Adrenal gland (tissue), 12 donors: Measurements from ENCODE around the gene ENO1. TPM values are rescaled to one million over a fixed set of nuclear protein-coding genes. Genes with fewer than 3 reads are reported as not detected.
"Not testable (repeated sequence)": the region's sequence is repeated elsewhere in the genome, so short reads cannot be mapped to it uniquely, and the experiment has no call there.

Experiments used
- DNase-seq, 7 donors: peaks; one replicate each; pipeline ENCODE4 v3.0.0-alpha.2; 2019 to 2020
- H3K27ac ChIP-seq, 5 donors: fragments of 200-600 bp; sonication (generic) in 4 of 5; 1 replicate in 3 of 5; 2 replicates in 2 of 5; pipeline versions ENCODE4 v1.5.1 to v1.8.0; 2016 to 2020; ENCODE audit warnings: mild to moderate bottlenecking in 1 of 5
- H3K27me3 ChIP-seq: fragments of 200-600 bp; 2 replicates; pipeline ENCODE4 v1.8.0; 2021
- H3K36me3 ChIP-seq, 2 donors: fragments of 200-600 bp; replicated peaks in 1 of 2; 1 replicate in 1 of 2; 2 replicates in 1 of 2; pipeline versions ENCODE4 v1.5.1 to v1.8.0; 2018 to 2022
- H3K4me1 ChIP-seq, 2 donors: fragments of 200-600 bp; replicated peaks in 1 of 2; 1 replicate in 1 of 2; 2 replicates in 1 of 2; pipeline versions ENCODE4 v1.5.1 to v1.8.0; 2018 to 2021
- H3K4me3 ChIP-seq, 4 donors: fragments of 200-600 bp; sonication (generic) in 3 of 4; one replicate each; pipeline ENCODE4 v1.5.1; 2016 to 2018
- H3K9me3 ChIP-seq, 3 donors: fragments of 200-600 bp; sonication (generic) in 1 of 3; replicated peaks in 1 of 3; 1 replicate in 2 of 3; 2 replicates in 1 of 3; pipeline versions ENCODE4 v1.5.1 to v1.8.0; 2016 to 2021
- CTCF ChIP-seq, 6 experiments: fragments of 450-650 bp in 4 of 6; fragments of 200-600 bp in 2 of 6; sonication (generic) in 1 of 6; IDR thresholded peaks; 1 replicate in 5 of 6; 2 replicates in 1 of 6; pipeline versions ENCODE4 v1.5.1 to v1.8.0; 2016 to 2021; ENCODE audit warnings: antibody characterized with exemption in 6 of 6, mild to moderate bottlenecking in 2 of 6, moderate library complexity in 1 of 6
- POLR2A ChIP-seq, 2 donors: fragments of 450-650 bp; IDR thresholded peaks; one replicate each; pipeline ENCODE4 v1.6.1; 2017; ENCODE audit warnings: antibody characterized with exemption in 2 of 2, mild to moderate bottlenecking in 2 of 2, moderate library complexity in 1 of 2
- WGBS, 4 donors: extraction: QIAGEN DNeasy Blood & Tissue Kit in 2 of 4; methylation state at CpG; one replicate each; pipeline versions ENCODE4 v1.1.5 to v1.1.7; 2013 to 2017; 5-methylcytosine and 5-hydroxymethylcytosine counted together
- intact Hi-C, 2 donors: fragments of 100-400 bp; cut with DNase I; formaldehyde crosslinking; loops; one replicate each; pipeline versions ENCODE4 v1.14.1 to v1.15.0; 2022 to 2023
- polyA plus RNA-seq, 3 donors: library from polyadenylated mRNA; stranded (reverse); fragments of 200-250 nt in 2 of 3; fragments of 350-450 nt in 1 of 3; fragmentation: Illumina TruSeq in 1 of 3; extraction: RNeasy Lipid Tissue Mini Kit (QIAGEN cat#74804) in 1 of 3; gene quantifications; one replicate each; pipeline ENCODE4 v1.2.3, GENCODE V29; 2013 to 2014
- total RNA-seq, 9 donors: library from RNA; depleted of rRNA in 4 of 9; stranded (reverse); fragments of >200 nt in 4 of 9; fragments of 120-200 nt in 1 of 9; fragmentation: NEBNext Ultra II Directional in 1 of 9; extraction: Animal tissue kit (Norgen Biotek cat#: 25700) in 1 of 9; gene quantifications; one replicate each; pipeline versions ENCODE4 v1.1.0 to v1.2.4, GENCODE V29; 2013 to 2023
- donor health status: healthy with polysubstance abuse.
- donor health status: Bipolar disorder and iron deficiency.
- donor health status: DM: yes; HTN: yes; CAD: no.
- donor health status: DM: no; HTN: no; CAD: no.
- donor health status: DM: no; HTN: no; CAD: no.
- donor health status: DM: yes; HTN: yes; CAD: no.

Gene ENO1
- total and polyA plus RNA-seq, 12 donors = 142 to 819 (median 581) TPM

DNA sequence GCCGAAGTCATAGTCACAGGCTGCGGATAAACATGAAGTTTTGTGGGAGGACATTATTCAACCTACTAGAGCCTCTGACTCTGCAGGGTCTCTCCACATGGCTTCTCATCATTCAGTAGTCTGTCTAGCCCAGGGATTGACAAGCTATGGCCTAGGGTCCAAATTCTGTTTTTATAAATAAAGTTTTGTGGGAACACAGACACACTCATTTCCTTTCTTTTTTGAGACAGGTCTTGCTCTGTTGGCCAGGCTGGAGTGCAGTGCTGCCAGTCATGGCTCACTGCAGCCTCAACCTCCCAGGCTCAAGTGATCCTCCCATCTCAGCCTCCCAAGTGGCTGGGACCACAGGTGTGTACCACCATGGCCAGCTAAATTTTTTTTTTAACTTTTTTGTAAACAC, 8.1 kb upstream of the ENO1 start:
- intact Hi-C loops = no loop called here
- no peaks in the 10 kb centered on the region for H3K27me3 ChIP-seq
- no peak overlapping the region for H3K27ac ChIP-seq
- H3K9me3 ChIP-seq = no peaks in the 10 kb centered on the region
- WGBS, 4 donors = 92 to 100% (median 96%) methylated on average over 2 of the region's 2 CpGs
- DNase-seq = no peak
- no peak overlapping the region for H3K4me3 ChIP-seq
- peaks cover 5 to 16% of the 10 kb centered on the region in 2 donors for H3K4me1 ChIP-seq
- TF ChIP-seq CTCF (IDR thresholded peaks at IDR 0.05) = no peak
- TF ChIP-seq POLR2A (IDR thresholded peaks at IDR 0.05) = no peak
- no peaks in the 10 kb centered on the region for H3K36me3 ChIP-seq

DNA sequence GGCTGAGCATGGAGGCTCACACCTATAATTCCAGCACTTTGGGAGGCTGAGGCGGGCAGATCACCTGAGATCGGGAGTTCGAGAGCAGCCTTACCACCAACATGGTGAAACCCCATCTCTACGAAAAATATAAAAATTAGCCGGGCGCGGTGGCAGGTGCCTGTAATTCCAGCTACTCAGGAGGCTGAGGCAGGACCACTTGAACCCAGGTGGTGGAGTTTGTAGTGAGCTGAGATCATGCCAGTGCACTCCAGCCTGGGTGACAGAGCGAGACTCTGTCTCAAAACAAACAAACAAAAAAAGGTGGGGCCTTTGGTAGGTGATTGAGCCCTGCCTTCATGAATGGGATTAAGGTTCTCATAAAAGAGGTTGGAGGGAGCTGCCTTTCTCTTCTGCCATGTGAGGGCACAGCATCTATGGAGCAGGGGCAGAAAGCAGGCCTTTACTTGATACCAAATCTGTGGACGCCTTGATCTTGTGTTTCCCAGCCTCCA, 7.6 kb upstream of the ENO1 start:
- H3K9me3 ChIP-seq, H3K27ac ChIP-seq, H3K27me3 ChIP-seq, intact Hi-C loops, H3K36me3 ChIP-seq, DNase-seq, H3K4me3 ChIP-seq: not testable (repeated sequence)
- peaks cover 5 to 16% of the 10 kb centered on the region in 2 donors for H3K4me1 ChIP-seq
- WGBS, 4 donors = 92 to 95% (median 93%) methylated on average over 9 of the region's 9 CpGs

- peaks cover 15 to 19% of the 10 kb centered on the region in 2 donors for H3K4me1 ChIP-seq
- H3K27ac ChIP-seq = not testable (repeated sequence)
These were observed 5.6 kb upstream of the ENO1 start for GRCh38 chr1:8884105-8884504.

GRCh38 chr1:8883491-8883890, 5.0 kb upstream of the ENO1 start:
- intact Hi-C loops = no loop called here
- no peak for DNase-seq
- no peak overlapping the region for H3K27ac ChIP-seq

More at GRCh38 chr1:8884105-8884504, 5.6 kb upstream of the ENO1 start:
- H3K36me3 ChIP-seq, H3K4me3 ChIP-seq, DNase-seq, H3K27me3 ChIP-seq, intact Hi-C loops, H3K9me3 ChIP-seq: not testable (repeated sequence)
- WGBS, 4 donors = 87 to 90% (median 89%) methylated on average over 8 to 13 of the region's 13 CpGs

DNA sequence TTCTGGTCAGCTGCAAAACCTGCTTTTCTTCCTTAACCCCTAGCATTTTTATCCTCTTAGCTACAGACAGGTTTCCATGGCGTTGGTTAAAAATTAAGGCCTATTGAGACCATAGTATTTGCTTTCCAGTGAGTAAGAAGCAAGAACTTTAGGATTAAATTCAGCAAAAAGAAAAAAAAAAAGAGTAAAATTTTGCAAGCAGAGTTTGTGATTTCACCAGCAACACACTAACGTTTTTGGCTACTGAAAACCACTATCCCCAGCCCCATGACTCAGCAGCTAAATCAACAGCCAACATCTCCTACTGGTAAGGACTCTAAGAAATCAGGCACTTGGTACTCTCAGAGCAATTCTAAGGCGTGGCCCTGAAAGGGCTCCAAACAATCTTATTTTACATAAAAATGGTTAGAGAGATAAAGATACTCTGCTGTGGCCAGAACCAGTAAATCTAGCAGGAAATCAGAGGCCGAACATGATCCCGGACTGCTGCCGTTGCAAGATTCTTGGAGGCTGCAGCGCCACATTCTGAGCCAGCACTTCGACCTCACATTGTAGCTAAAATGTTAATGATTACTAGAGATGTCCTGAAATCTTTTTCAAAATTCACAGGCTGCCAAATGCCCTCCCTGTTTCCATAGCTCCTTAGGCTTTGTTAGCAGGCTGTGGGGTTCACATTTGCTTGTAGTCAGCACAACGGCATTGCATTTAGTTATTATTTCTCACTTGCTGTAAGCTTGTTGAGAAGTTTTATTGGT, 1.6 kb upstream of the ENO1 start:
- intact Hi-C loops = no loop called here
- Histone ChIP-seq H3K4me1 (peaks cover 28 to 39% of the 10 kb centered on the region in 2 donors), H3K27ac (peak overlapping the region; percentile 96 to 99 (median 99)), H3K36me3 (peaks cover 0 to 7% of the 10 kb centered on the region in 2 donors), H3K4me3 (no peak overlapping the region), H3K27me3 (no peaks in the 10 kb centered on the region), H3K9me3 (no peaks in the 10 kb centered on the region)
- TF ChIP-seq CTCF (IDR thresholded peaks at IDR 0.05) (peak in 1 of 6 experiments; percentile 9), POLR2A (IDR thresholded peaks at IDR 0.05) (peak in 1 of 2 donors; percentile 28)
- 22 to 32% (median 25%) methylated on average over 9 of the region's 9 CpGs for WGBS, 4 donors
- peak in 6 of 7 donors; percentile 73 to 87 (median 84) for DNase-seq

More at GRCh38 chr1:8883491-8883890, 5.0 kb upstream of the ENO1 start:
- Histone ChIP-seq H3K4me3 (no peak overlapping the region), H3K27me3 (no peaks in the 10 kb centered on the region), H3K4me1 (peaks cover 17 to 19% of the 10 kb centered on the region in 2 donors), H3K9me3 (no peaks in the 10 kb centered on the region), H3K36me3 (no peaks in the 10 kb centered on the region)
- WGBS, 4 donors = 53 to 70% (median 57%) methylated on average over 3 of the region's 3 CpGs
- TF ChIP-seq CTCF (IDR thresholded peaks at IDR 0.05) = no peak
- no peak for TF ChIP-seq POLR2A (IDR thresholded peaks at IDR 0.05)
